Kidney (tissue), 14 donors: ENCODE data around the gene ABHD14A. TPM values are rescaled to one million over a fixed set of nuclear protein-coding genes. Genes with fewer than 3 reads are reported as not detected.
A peak's percentile ranks its signal among the peaks of the same experiment; 100 is the strongest.

ENCODE experiments used
- DNase-seq, 5 donors: peaks; one replicate each; pipeline ENCODE4 v3.0.0-alpha.2; 2013 to 2020
- FAIRE-seq: peaks from 2 replicates; lab custom pipeline; 2012; peaks lifted over from hg19 to GRCh38; lab: Jason Lieb, UNC
- H3K27ac ChIP-seq, 2 donors: one replicate each; pipeline ENCODE4 v1.7.0; 2013; ENCODE audit warnings: low read depth in 2 of 2, low read length in 2 of 2, inconsistent platforms in 1 of 2
- H3K27me3 ChIP-seq: one replicate; pipeline ENCODE4 v1.7.1; 2013; ENCODE audit warnings: low read length, inconsistent platforms; ENCODE audit not compliant: control insufficient read depth, insufficient read depth
- H3K36me3 ChIP-seq, 3 donors: one replicate each; pipeline versions ENCODE4 v1.7.0 to v1.7.1; 2013; ENCODE audit warnings: low read length in 3 of 3, control low read depth in 1 of 3, inconsistent platforms in 1 of 3; ENCODE audit not compliant: insufficient read depth in 3 of 3, control insufficient read depth in 2 of 3
- H3K4me1 ChIP-seq, 3 donors: one replicate each; pipeline versions ENCODE4 v1.7.0 to v1.7.1; 2013; ENCODE audit warnings: low read length in 3 of 3, inconsistent platforms in 1 of 3, low read depth in 1 of 3; ENCODE audit not compliant: control insufficient read depth in 2 of 3, insufficient read depth in 2 of 3
- H3K4me3 ChIP-seq, 3 donors: one replicate each; pipeline versions ENCODE4 v1.7.0 to v1.8.1; 2013; ENCODE audit warnings: low read length in 3 of 3, control low read depth in 1 of 3, inconsistent platforms in 1 of 3
- H3K9ac ChIP-seq, 3 donors: one replicate each; pipeline versions ENCODE4 v1.7.0 to v1.7.1; 2013; ENCODE audit warnings: low read length in 3 of 3, control low read depth in 1 of 3, inconsistent platforms in 1 of 3
- H3K9me3 ChIP-seq, 3 donors: one replicate each; pipeline versions ENCODE4 v1.7.0 to v1.7.1; 2013; ENCODE audit warnings: low read length in 3 of 3, control low read depth in 1 of 3, inconsistent platforms in 1 of 3; ENCODE audit not compliant: control insufficient read depth in 2 of 3, insufficient read depth in 1 of 3
- intact Hi-C: fragments of 100-400 bp; cut with DNase I; formaldehyde crosslinking; loops from one replicate; pipeline ENCODE4 v1.11.1; 2022
- polyA plus RNA-seq: library from polyadenylated mRNA; stranded (reverse); fragments of 350-450 nt; fragmentation: Illumina TruSeq; extraction: RNeasy Lipid Tissue Mini Kit (QIAGEN cat#74804); gene quantifications from one replicate; pipeline ENCODE4 v1.2.3, GENCODE V29; 2014; ENCODE audit warnings: low read depth, low replicate concordance; ENCODE audit not compliant: insufficient read depth
- total RNA-seq: library from RNA; stranded (reverse); fragmentation: NEBNext Ultra II Directional; extraction: Animal tissue kit (Norgen Biotek cat#: 25700); gene quantifications from one replicate; pipeline ENCODE4 v1.2.1, GENCODE V29; 2021
- TF ChIP-seq, protein P1 (sequence below): IDR thresholded peaks from 3 replicates; pipeline ENCODE4 v1.5.1; 2012; ENCODE audit warnings: mild to moderate bottlenecking, moderate library complexity, borderline replicate concordance; ENCODE audit not compliant: insufficient read depth; ENCODE audit errors: extremely low read depth
- donor health status: control.
- donor health status: control.
- donor health status: control.
- donor health status: control.
- donor health status: control.
- donor health status: DM: yes; HTN: yes; CAD: no.
- donor health status: Normal renal cell carcinoma (clear cell type).

The ABHD14A gene
- total and polyA plus RNA-seq, 2 donors from 2014 or later: 20.7 to 50.5 TPM

DNA sequence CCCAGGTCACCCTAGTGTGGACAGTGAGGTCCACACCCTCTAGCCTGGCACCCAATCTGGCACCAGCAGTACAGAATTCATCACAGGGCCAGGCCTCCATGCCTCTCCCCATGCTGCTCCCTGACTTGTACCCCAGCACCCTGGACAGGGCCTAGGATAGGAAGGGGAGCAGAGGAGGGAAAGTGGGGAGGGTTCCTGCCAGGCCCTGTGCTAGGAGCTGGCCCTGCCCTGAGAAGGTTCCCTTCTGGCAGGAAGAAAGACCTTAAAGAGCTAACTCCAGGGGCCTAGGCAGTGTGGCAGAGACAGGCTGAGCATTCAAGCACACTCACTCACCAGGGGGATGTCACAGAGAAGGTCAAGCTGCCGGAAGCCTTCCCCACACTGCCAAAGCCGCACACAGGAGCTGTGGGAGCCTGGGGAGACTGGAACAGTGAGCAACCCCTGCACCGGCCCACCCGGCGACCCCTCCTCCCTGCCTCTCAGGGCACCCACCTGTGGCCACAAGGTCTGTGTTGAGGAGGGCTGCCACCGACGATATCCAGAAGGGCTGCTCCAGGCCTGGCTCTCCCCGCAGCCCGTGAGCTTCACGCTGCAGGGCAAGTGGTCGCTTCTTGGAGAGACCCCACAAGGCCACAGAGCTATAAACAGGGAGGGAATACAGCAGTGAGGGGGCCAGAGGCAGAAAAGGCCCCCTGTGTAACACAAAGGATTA is 40.6 kb upstream of the ABHD14A start:
- Histone ChIP-seq H3K9ac (no peak overlapping the region), H3K4me1 (no peaks in the 10 kb centered on the region), H3K9me3 (no peaks in the 10 kb centered on the region), H3K27ac (no peak overlapping the region), H3K36me3 (peaks cover 0 to 31% (median 20%) of the 10 kb centered on the region in 3 donors), H3K27me3 (no peaks in the 10 kb centered on the region), H3K4me3 (no peak overlapping the region)
- DNase-seq (no peak), FAIRE-seq (no peak)
- TF ChIP-seq, protein P1, sequence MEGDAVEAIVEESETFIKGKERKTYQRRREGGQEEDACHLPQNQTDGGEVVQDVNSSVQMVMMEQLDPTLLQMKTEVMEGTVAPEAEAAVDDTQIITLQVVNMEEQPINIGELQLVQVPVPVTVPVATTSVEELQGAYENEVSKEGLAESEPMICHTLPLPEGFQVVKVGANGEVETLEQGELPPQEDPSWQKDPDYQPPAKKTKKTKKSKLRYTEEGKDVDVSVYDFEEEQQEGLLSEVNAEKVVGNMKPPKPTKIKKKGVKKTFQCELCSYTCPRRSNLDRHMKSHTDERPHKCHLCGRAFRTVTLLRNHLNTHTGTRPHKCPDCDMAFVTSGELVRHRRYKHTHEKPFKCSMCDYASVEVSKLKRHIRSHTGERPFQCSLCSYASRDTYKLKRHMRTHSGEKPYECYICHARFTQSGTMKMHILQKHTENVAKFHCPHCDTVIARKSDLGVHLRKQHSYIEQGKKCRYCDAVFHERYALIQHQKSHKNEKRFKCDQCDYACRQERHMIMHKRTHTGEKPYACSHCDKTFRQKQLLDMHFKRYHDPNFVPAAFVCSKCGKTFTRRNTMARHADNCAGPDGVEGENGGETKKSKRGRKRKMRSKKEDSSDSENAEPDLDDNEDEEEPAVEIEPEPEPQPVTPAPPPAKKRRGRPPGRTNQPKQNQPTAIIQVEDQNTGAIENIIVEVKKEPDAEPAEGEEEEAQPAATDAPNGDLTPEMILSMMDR: no peak
- intact Hi-C loops: no loop called here

DNA sequence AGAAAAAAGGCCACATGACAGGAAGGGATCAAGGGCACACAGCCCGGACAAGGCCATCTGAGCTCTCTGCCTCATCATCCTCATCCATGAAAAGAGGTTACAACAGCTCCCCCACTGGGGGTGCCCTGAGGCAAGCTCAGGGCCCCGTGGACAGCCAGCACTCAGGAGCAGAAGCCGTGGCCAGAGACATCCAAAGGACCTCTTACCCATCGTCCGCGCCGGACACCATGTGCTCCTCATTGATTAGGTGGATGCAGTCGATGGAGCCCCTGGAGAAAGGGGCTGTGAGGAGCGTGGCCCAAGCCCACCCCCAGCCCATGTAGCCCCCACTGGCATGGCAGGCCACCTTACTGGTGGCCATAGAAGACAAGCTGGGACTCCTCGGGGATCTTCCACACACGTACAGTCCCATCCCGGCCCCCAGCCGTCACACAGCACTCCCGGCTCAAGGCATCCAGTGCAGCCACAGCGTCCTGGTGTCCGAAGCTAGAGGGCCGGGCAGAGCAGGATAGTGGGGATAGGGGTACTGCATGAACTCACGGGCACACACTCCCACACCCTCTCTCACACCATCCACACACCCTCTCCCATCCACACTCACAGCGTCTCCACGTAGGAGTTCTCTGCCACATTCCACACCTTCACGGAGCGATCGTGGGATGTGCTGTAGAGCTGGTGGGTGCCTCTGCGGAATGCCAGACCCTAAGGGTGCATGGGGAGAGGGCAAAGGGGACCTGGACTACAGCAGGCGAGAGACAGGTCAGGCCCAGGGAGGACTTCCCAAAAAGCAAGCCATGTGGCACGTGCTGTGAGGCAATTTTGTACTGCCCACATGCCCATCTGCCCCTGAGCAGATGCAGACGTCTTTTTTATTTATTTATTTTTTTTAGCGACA is 39.6 kb upstream of the ABHD14A start:
- H3K4me3 ChIP-seq: no peak overlapping the region
- H3K27me3 ChIP-seq: no peaks in the 10 kb centered on the region
- H3K9ac ChIP-seq: no peak overlapping the region
- FAIRE-seq (no peak), DNase-seq (no peak)
- TF ChIP-seq, protein P1: no peak
- intact Hi-C loops: no loop called here
- no peaks in the 10 kb centered on the region for H3K9me3 ChIP-seq
- peaks cover 0 to 31% (median 20%) of the 10 kb centered on the region in 3 donors for H3K36me3 ChIP-seq
- no peak overlapping the region for H3K27ac ChIP-seq
- no peaks in the 10 kb centered on the region for H3K4me1 ChIP-seq

DNA sequence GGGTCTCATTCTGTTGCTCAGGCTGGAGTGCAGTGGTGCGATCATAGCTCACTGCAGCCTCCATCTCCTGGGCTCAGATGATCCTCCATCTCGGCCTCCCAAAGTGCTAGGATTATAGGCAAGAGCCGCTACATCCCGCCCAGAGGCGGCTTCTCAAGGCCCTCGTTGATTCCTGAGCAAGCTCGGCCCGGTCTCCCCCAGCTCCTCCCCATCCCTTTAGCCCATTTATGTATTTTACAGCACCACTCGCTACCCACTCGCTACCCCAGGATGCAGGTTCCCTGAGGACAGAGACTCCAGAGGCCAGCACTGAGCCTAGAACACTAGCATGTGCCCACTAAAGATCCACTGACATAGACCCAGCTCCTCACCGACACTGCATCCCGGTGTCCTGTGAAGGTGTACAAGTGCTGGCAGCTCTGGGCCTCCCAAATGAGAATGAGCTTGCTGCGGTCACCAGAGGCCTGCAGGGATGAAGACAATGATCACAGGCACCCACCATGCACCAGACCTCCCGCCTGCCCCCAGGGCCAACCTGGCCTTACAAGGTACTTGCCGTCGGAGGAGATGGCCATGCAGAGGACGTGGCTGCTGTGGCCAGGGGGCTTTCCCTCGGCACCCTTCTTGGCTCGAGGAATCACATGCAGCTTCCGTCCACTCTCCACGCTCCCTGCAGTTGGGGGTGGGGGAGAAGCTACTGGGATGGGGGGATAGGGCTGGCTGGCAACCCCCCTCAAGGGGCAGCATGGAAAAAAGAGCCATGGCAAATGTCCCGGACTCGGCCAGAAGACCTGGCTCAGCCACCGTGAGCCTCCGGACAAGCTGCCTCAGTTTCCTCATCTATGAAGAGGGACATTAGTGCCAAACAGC is 38.7 kb upstream of the ABHD14A start:
- H3K9me3 ChIP-seq: no peaks in the 10 kb centered on the region
- peaks cover 0 to 31% (median 20%) of the 10 kb centered on the region in 3 donors for H3K36me3 ChIP-seq
- H3K4me1 ChIP-seq: peaks cover 0 to 5% (median 3%) of the 10 kb centered on the region in 3 donors
- FAIRE-seq (no peak), DNase-seq (peak in 1 of 5 donors; percentile 57)
- H3K9ac ChIP-seq: no peak overlapping the region
- intact Hi-C loops: no loop called here
- TF ChIP-seq, protein P1: no peak
- no peaks in the 10 kb centered on the region for H3K27me3 ChIP-seq
- H3K4me3 ChIP-seq: no peak overlapping the region
- no peak overlapping the region for H3K27ac ChIP-seq
